PC-3 (cell line): ENCODE data around the gene UGT1A7. TPM values are rescaled to one million over a fixed set of nuclear protein-coding genes. Genes with fewer than 3 reads are reported as not detected.
"Not testable (repeated sequence)": the region's sequence is repeated elsewhere in the genome, so short reads cannot be mapped to it uniquely, and the experiment has no call there.

Experiments used
- ATAC-seq: fragments of 200-7000 bp; cut with Tn5 transposase; 2 replicates; pipeline ENCODE4 v1.9.1; 2020; ENCODE audit warnings: mild to moderate bottlenecking, moderate library complexity
- BruUV-seq: library from RNA; stranded (reverse); fragments of 400-500 nt; replicated peaks from 2 replicates; lab custom pipeline; 2021; lab: Mats Ljungman, UMichigan
- CTCF ChIA-PET: fragments of 300-600 bp; sonication (Branson Sonifier 250); formaldehyde crosslinking; loops from one replicate; lab custom pipeline; 2022; ENCODE audit warnings: antibody characterized with exemption; lab: Charles Lee
- POLR2A ChIA-PET: fragments of 300-600 bp; sonication (Branson Sonifier 250); formaldehyde crosslinking; loops from one replicate; lab custom pipeline; 2022; ENCODE audit warnings: antibody characterized with exemption; ENCODE audit not compliant: unreplicated experiment; lab: Charles Lee
- DNase-seq: peaks from one replicate; pipeline ENCODE4 v3.0.0-alpha.2; 2015
- H2AFZ ChIP-seq: fragments of 300-600 bp; sonication (generic); 2 replicates; pipeline ENCODE4 v1.6.0; 2016; ENCODE audit warnings: antibody characterized with exemption, low read length
- H3F3A ChIP-seq: fragments of 300-600 bp; sonication (generic); one replicate; pipeline ENCODE4 v1.6.0; 2017; ENCODE audit warnings: antibody characterized with exemption, low read length, control low read depth, mild to moderate bottlenecking; ENCODE audit not compliant: unreplicated experiment
- H3K27ac ChIP-seq: fragments of 300-600 bp; sonication (generic); 2 replicates; pipeline ENCODE4 v1.5.1; 2016; ENCODE audit warnings: mild to moderate bottlenecking, low read length
- H3K27me3 ChIP-seq: fragments of 300-600 bp; sonication (generic); 2 replicates; pipeline ENCODE4 v1.6.1; 2016; ENCODE audit warnings: low read length, mixed read lengths
- H3K36me3 ChIP-seq: fragments of 300-600 bp; sonication (generic); 2 replicates; pipeline ENCODE4 v1.6.1; 2016; ENCODE audit warnings: low read depth, mixed run types, low read length, mixed read lengths
- H3K4me1 ChIP-seq: fragments of 300-600 bp; sonication (generic); 2 replicates; pipeline ENCODE4 v1.5.1; 2016; ENCODE audit warnings: low read length; ENCODE audit not compliant: insufficient read depth
- H3K4me2 ChIP-seq: fragments of 300-600 bp; sonication (generic); 2 replicates; pipeline ENCODE4 v1.6.0; 2016; ENCODE audit warnings: low read length
- H3K4me3 ChIP-seq: fragments of 300-600 bp; sonication (generic); 2 replicates; pipeline ENCODE4 v1.5.1; 2016; ENCODE audit warnings: mild to moderate bottlenecking, low read length, mixed read lengths
- H3K79me2 ChIP-seq: fragments of 300-600 bp; sonication (generic); 2 replicates; pipeline ENCODE4 v1.6.1; 2017; ENCODE audit warnings: low read length, mixed read lengths
- H3K9ac ChIP-seq: fragments of 300-600 bp; sonication (generic); 2 replicates; pipeline ENCODE4 v1.6.0; 2016; ENCODE audit warnings: mild to moderate bottlenecking, low read length
- H3K9me2 ChIP-seq: fragments of 300-600 bp; sonication (generic); replicated peaks from 2 replicates; pipeline ENCODE4 v1.6.1; 2016; ENCODE audit warnings: mixed run types, low read length, mixed read lengths
- H3K9me3 ChIP-seq: fragments of 300-600 bp; sonication (generic); 2 replicates; pipeline ENCODE4 v1.6.1; 2016; ENCODE audit warnings: low read length, mixed read lengths
- H4K20me1 ChIP-seq: fragments of 300-600 bp; sonication (generic); 2 replicates; pipeline ENCODE4 v1.6.1; 2016; ENCODE audit warnings: low read length, mixed read lengths
- EZH2 ChIP-seq: fragments of 300-600 bp; sonication (generic); IDR thresholded peaks from one replicate; pipeline ENCODE4 v1.6.1; 2017; ENCODE audit warnings: antibody characterized with exemption, mild to moderate bottlenecking, low read length; ENCODE audit not compliant: unreplicated experiment
- EZH2phosphoT487 ChIP-seq: fragments of 300-600 bp; sonication (generic); IDR thresholded peaks from 2 replicates; pipeline ENCODE4 v1.6.1; 2018; ENCODE audit warnings: mild to moderate bottlenecking, antibody characterized with exemption, low read length, borderline replicate concordance
- intact Hi-C: fragments of 100-400 bp; cut with micrococcal nuclease; formaldehyde crosslinking; loops from 2 replicates; pipeline ENCODE4 v1.9.0; 2023
- total RNA-seq: library from RNA; depleted of rRNA; stranded (reverse); fragments of >200 nt; gene quantifications from 2 replicates; pipeline ENCODE4 v1.2.3, GENCODE V29; 2014
- TF ChIP-seq, protein P1 (sequence below): fragments of 300-600 bp; sonication (generic); conservative IDR thresholded peaks from 2 replicates; pipeline ENCODE4 v1.5.1; 2017; ENCODE audit warnings: antibody characterized with exemption, low read depth, mild to moderate bottlenecking, low read length

Gene UGT1A7
- total RNA-seq, 1 experiment from 2014 or later = not detected

- Histone ChIP-seq H3K27me3 (no peaks in the 10 kb centered on the region), H3K4me3 (no peak overlapping the region), H3K4me1 (peaks cover 10% of the 10 kb centered on the region), H3K9me2 (no peaks in the 10 kb centered on the region), H3K4me2 (no peak overlapping the region), H3K9ac (peak overlapping the region; percentile 55), H3K27ac (peak overlapping the region; percentile 91), H3F3A (no peaks in the 10 kb centered on the region), H2AFZ (peak overlapping the region; percentile 64), H3K79me2 (no peaks in the 10 kb centered on the region), H3K36me3 (no peaks in the 10 kb centered on the region), H4K20me1 (no peaks in the 10 kb centered on the region), H3K9me3 (no peaks in the 10 kb centered on the region)
- ChIA-PET CTCF (no interaction called here), POLR2A (no interaction called here)
- ATAC-seq (peak; percentile 75), DNase-seq (peak; percentile 81)
- intact Hi-C loops = no loop called here
- TF ChIP-seq EZH2phosphoT487 (no peak), EZH2 (no peak)
- TF ChIP-seq, protein P1, sequence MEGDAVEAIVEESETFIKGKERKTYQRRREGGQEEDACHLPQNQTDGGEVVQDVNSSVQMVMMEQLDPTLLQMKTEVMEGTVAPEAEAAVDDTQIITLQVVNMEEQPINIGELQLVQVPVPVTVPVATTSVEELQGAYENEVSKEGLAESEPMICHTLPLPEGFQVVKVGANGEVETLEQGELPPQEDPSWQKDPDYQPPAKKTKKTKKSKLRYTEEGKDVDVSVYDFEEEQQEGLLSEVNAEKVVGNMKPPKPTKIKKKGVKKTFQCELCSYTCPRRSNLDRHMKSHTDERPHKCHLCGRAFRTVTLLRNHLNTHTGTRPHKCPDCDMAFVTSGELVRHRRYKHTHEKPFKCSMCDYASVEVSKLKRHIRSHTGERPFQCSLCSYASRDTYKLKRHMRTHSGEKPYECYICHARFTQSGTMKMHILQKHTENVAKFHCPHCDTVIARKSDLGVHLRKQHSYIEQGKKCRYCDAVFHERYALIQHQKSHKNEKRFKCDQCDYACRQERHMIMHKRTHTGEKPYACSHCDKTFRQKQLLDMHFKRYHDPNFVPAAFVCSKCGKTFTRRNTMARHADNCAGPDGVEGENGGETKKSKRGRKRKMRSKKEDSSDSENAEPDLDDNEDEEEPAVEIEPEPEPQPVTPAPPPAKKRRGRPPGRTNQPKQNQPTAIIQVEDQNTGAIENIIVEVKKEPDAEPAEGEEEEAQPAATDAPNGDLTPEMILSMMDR = no peak
- no TSS peak for BruUV-seq
Measured at GRCh38 chr2:233700028-233700635, 18.4 kb downstream of the UGT1A7 start.

GRCh38 chr2:233700842-233701241 lies 19.1 kb downstream of the UGT1A7 start:
- H3F3A ChIP-seq, POLR2A ChIA-PET, H3K27ac ChIP-seq, H3K9me3 ChIP-seq, H3K27me3 ChIP-seq, H3K9me2 ChIP-seq, intact Hi-C loops, H3K36me3 ChIP-seq, CTCF ChIA-PET, H4K20me1 ChIP-seq, DNase-seq, H3K9ac ChIP-seq, H3K4me3 ChIP-seq, H2AFZ ChIP-seq, BruUV-seq, ATAC-seq, H3K4me2 ChIP-seq, H3K79me2 ChIP-seq: not testable (repeated sequence)
- peaks cover 12% of the 10 kb centered on the region for H3K4me1 ChIP-seq

GRCh38 chr2:233702238-233702637 lies 20.5 kb downstream of the UGT1A7 start:
- no peak overlapping the region for H3K9ac ChIP-seq
- no peak for DNase-seq
- no peaks in the 10 kb centered on the region for H3K79me2 ChIP-seq
- POLR2A ChIA-PET = no interaction called here
- H3K9me2 ChIP-seq = no peaks in the 10 kb centered on the region
- H4K20me1 ChIP-seq = no peaks in the 10 kb centered on the region
- TF ChIP-seq, protein P1 = no peak
- TF ChIP-seq EZH2phosphoT487 = no peak
- TF ChIP-seq EZH2 = no peak
- H2AFZ ChIP-seq = no peak overlapping the region
- H3K4me1 ChIP-seq = peaks cover 26% of the 10 kb centered on the region
- H3K9me3 ChIP-seq = no peaks in the 10 kb centered on the region
- no peaks in the 10 kb centered on the region for H3K36me3 ChIP-seq
- CTCF ChIA-PET = interaction anchor here (0.7 kb wide), 1 partner anchor 259 kb away, joined by 3 read pairs; no protein-coding TSS in a partner anchor
- ATAC-seq = no peak
- no peaks in the 10 kb centered on the region for H3K27me3 ChIP-seq
- intact Hi-C loops = no loop called here
- H3K27ac ChIP-seq = no peak overlapping the region
- no peak overlapping the region for H3K4me2 ChIP-seq
- BruUV-seq = no TSS peak
- H3K4me3 ChIP-seq = no peak overlapping the region
- H3F3A ChIP-seq = peaks cover 4% of the 10 kb centered on the region
